OCI-M2 (cell line): ENCODE data around the gene RINL.
"Not testable (repeated sequence)": the region's sequence is repeated elsewhere in the genome, so short reads cannot be mapped to it uniquely, and the experiment has no call there.

Experiments used
- DNase-seq: peaks from one replicate; lab custom pipeline; 2025; ENCODE audit not compliant: unreplicated experiment; lab: John Stamatoyannopoulos, UW

RINL gene

DNA sequence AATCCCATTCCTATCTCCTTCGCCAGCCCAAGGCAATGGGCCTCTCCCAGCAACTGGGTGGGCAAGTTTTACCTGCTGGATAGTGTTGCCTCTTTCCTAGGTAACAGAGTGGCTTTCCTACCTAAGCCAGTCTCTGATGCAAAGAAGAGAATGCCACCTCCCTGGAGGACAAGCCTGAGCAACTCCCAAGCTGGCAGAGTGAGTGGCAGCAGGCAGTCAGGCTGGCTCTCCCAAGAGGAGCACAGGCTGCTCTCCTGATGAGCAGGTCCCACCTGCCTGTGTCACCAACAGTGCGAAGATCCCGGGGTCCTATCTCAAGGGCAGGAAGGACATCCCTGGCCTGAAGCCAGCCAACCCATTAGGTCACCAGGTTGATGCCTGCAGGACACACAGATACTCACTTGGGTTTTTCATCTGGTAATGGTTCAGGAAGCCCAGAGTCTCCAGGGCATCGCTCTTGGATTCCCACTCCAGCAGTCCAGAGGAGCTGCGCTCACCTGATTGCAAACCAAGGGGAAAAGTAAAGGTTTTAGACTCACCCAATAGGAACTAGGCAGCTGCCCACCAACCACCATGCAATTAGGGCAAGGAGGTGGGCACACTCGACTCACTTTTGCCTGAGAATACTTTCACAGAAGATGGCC is 41.0 kb downstream of the RINL start:
- no peak for DNase-seq

DNA sequence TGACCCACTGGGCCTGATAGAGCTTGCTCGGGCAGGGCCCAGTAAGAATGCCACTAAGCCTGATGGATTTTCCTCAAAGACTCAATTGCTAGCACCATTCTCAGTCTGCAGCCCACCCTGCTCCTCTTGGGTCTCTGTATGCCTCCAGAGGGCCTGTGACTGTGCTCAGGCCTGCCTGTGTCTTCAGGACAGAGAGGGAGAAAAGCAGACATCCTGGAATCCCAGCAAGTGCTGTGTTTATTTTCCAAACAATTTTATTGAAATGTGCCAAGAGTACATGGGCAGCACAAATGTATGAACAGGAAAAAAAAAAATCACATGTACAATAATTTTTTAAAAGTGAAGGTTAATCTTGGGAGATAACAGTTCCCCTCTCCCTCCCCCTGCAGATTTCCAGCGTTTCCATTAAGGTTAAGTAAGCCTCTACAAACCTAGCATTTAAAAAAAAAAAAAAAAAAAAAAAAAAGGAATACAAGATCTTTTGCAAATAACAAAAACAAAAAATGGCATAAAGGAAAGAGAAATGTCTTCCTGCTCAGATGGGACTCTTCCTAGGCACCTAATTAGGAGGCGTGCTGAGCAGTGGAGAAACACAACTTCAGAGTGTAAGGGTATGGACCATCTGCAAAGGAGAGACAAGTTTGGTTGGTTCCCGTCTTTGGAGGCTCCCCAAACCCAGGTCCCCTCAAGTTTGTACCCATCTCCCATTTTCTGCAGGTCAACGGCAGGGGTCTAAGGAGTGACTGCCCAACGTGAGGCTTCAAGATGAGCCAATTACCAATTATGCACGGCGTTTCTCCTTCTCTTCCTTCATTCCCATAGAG is 41.7 kb downstream of the RINL start:
- no peak for DNase-seq

DNA sequence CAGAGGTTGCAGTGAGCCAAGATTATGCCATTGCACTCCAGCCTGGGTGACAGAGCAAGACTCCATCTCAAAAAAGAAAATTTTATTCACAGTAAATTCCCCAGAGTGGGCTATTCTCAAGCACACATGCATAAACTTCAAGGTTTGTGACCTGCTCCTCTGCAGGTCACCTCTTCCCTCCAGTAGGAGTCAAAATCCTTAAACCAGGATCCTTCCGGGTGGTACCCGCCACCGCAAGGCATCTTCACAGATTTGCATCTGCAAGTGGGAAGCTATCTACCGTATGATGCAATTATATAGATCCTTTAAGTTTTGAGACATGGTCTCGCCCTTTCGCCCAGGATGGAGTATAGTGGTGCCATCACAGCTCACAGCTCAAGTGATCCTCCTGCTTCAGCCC is 43.5 kb downstream of the RINL start:
- DNase-seq: no peak

DNA sequence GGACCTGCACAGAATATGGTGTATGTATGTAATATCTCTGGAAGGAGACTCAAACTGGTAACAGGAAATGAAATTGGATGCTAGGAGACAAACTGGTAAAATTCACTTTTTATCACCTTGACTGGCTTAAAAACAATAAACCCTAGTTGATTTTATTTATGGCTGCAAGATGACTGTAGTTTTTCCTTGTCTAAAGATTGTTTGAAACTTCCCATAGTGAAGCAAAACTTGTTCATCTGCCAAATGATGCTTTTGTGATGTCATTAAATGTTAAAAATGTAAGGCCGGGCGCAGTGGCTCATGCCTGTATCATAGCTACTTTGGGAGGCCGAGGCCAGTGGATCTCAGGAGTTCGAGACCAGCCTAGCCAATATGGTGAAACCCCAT is 44.0 kb downstream of the RINL start:
- no peak for DNase-seq

DNA sequence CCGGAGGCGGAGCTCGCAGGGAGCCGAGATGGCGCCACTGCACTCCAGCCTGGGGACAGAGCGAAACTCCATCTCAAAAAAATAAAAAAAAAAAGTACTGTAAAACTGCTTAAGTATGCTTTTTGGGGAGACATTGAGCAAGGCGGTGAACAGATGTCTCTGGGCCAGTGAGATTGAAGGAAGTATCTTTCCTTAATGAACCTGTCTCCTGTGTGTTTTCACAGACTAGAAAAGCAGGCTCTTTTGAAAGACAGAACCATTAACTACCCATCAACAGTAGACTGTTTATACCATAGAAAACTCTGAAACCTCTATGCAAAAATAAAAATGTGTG is 45.0 kb downstream of the RINL start:
- no peak for DNase-seq

DNA sequence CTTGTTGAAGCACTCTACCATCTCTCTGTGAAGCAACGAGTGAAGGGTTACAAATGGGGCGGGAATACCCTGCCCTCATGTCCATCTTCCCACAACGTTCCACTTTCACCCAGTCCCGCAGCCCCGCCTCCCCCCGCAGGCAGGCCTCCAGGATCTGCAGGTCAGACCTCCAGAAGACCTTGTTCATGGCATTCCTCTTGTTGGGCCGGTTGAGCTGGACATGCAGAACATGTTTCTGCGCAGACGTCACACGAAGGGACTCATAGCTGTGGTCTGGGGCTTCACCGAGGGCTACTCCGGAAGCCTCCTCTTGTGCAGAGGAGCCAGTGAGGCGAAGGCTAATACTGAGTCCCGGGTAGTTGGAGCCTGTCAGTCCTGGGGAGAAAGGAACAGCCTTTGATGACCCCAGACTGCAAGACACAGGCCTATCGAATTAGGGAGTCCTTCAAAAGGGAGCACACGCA is 46.9 kb downstream of the RINL start:
- DNase-seq: no peak

DNA sequence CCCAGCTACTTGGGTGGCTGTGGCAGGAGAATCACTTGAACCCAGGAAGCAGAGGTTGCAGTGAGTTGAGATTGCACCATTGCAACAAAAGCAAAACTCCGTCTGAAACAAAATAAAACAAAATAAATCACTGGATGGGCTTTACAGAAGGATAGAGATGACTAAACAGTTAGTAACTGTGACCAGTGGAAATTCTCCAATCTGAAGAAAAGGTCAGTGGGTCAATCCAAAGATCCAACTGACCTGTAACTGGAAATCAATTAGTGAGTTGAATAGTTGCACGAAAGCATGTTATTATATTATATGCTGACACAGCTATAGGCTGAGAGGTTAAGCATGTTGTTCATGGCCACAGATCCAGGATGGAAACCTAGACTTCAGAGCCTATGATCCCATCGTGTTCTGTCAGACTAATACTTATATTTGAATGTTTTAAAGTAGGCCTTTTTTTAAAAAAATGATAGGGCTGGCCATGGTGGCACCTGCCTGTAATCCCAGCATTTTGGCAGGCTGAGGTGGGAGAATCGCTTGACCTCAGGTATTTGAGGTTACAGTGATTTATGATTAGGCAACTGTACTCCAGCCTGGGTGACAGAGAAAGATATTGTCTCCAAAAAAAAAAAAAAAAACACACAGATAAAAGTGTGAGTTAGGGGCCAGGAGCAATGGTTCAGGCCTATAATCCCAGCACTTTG is 47.9 kb downstream of the RINL start:
- DNase-seq: no peak

DNA sequence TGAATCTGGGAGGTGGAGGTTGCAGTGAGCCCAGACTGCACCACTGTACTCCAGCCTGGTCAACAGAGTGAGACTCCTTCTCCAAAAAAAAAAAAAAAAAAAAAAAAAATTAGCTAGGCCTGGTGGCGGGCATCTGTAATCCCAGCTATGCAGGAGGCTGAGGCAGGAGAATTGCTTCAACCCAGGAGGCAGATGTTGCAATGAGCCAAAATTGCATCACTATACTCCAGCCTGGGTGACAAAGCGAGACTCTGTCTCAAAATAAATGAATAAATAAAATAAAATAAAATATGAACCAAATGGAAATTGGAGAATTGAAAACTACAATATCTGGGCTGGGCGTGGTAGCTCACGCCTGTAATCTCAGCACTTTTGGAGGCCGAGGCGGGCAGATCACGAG is 48.9 kb downstream of the RINL start:
- DNase-seq: not testable (repeated sequence)

DNA sequence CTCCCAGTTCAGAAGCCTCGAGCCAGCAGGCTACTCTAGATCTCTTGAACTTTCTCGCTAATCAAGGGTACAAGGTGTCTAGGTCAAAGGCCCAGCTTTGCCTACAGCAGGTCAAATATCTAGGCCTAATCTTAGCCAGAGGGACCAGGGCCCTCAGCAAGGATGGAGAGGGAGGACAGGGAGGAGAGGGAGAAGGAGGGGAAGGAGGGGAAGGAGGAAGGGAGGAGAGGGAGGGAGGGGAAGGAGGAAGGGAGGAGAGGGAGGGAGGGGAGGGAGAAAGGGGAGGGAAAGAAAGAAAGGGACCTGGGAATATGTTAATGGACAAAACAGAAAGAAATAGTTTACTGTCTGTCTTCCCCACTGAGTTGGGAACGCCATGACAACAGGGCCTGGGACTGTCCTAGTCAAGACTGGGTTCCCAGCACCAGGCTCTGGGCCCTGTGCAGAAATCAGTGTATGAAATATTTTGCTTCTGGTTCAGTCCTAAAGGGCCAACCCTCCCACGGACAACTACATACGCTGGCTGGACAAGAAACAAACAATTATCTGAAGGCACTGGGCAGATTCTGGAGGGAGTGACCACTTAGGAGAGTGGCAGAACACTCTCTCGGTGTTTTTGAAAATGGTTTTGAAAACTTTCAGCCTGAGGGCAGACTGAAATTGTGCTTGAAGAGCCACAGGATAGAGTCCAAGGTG is 51.1 kb downstream of the RINL start:
- DNase-seq: no peak

DNA sequence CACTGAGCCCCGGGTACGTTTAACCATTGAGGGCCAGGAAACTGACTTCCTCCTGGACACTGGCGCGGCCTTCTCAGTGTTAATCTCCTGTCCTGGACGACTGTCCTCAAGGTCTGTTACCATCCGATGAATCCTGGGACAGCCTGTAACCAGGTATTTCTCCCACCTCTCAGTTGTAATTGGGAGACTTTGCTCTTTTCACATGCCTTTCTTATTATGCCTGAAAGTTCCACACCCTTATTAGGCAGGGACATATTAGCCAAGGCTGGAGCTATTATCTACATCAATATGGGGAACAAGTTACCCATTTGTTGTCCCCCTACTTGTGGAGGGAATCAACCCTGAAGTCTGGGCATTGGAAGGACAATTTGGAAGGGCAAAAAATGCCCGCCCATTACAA is 52.1 kb downstream of the RINL start:
- not testable (repeated sequence) for DNase-seq

DNA sequence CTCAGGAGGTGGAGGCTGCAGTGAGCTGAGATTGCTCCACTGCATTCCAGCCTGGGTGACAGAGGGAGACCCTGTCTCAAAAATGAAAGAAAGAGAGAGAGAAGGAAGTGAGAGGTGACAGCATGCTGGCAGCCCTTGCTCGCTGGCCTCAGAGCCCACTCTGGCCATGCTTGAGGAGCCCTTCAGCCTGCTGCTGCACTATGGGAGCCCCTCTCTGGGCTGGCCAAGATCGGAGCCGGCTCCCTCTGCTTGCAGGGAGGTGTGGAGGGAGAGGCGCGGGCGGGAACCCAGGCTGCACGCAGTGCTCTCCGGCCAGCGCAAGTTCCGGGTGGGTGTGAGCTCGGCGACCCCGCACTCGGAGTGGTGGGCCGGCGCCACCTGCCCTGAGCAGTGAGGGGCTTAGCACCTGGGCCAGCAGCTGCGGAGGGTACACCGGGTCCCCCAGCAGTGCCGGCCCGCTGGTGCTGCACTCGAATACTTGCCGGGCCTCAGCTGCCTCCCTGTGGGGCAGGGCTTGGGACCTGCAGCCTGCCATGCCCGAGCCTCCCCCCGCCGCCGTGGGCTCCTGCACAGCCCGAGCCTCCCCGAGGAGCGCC is 56.7 kb downstream of the RINL start:
- DNase-seq: not testable (repeated sequence)

DNA sequence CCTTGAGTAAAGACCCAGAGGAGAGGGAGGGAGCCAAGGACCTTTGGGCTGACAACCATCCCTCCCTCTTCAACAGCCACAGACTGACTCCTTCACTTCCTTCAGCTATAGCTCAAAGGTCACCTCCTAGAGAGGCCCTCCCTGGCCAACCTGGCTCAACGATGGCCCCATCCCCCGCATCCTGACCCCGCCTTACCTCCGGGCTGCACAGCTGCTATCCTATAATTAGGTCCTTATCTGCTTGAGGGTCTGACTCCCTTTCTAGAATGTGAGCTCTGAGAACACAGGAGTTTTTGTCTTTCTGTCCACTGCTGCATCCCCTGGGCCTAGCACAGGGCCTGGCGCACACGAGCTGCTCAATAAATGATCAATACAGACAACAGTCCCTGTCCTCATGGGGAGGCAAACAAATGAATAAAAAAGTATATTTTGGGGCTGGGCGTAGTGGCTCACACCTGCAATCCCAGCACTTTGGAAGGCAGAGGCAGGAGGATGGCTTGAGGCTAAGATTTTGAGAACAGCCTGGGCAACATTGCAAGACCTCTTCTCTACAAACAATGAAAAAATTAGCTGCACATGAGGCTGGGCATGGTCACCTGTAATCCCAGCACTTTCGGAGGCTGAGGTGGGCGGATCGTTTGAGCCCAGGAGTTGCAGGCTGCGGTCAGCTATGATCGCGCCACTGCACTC is 58.7 kb downstream of the RINL start:
- no peak for DNase-seq
